ENCODE measurements around the gene LRP2BP.

Gene LRP2BP

GRCh38 chr4:185352741-185353140, 43.0 kb downstream of the LRP2BP start:
- FAIRE-seq (peak; percentile 93), DNase-seq (ENCODE audit: insufficient read length, low spot score) (no peak)
- TF ChIP-seq POLR2AphosphoS5 (IDR thresholded peaks at IDR 0.05; ENCODE audit: low read depth, low read length) (no peak; the same call in 1 of the 2 replicates), TAF1 (IDR thresholded peaks at IDR 0.05; ENCODE audit: low read depth, low read length) (no peak), POU2F2 (IDR thresholded peaks at IDR 0.05; ENCODE audit: low read depth, low read length) (peak; percentile 84), POLR2A (IDR thresholded peaks at IDR 0.05; ENCODE audit: low read depth, low read length) (peak; percentile 41)

GRCh38 chr4:185352202-185352601, 43.5 kb downstream of the LRP2BP start:
- FAIRE-seq (no peak), DNase-seq (ENCODE audit: insufficient read length, low spot score) (no peak)

GRCh38 chr4:185351691-185352090, 44.0 kb downstream of the LRP2BP start:
- no peak for DNase-seq (ENCODE audit: insufficient read length, low spot score)
- FAIRE-seq: no peak
- no peak for TF ChIP-seq TAF1 (IDR thresholded peaks at IDR 0.05; ENCODE audit: low read depth, low read length)

More at GRCh38 chr4:185352202-185352601, 43.5 kb downstream of the LRP2BP start:
- TF ChIP-seq POLR2AphosphoS5 (IDR thresholded peaks at IDR 0.05; ENCODE audit: low read depth, low read length): no peak
- peak; percentile 48 for TF ChIP-seq SPI1 (IDR thresholded peaks at IDR 0.05; ENCODE audit: low read depth, low read length)

- FAIRE-seq (no peak), DNase-seq (ENCODE audit: insufficient read length, low spot score) (no peak)
- TF ChIP-seq POLR2A (IDR thresholded peaks at IDR 0.05; ENCODE audit: low read depth, low read length) (no peak), SPI1 (IDR thresholded peaks at IDR 0.05; ENCODE audit: low read depth, low read length) (no peak), POU2F2 (IDR thresholded peaks at IDR 0.05; ENCODE audit: low read depth, low read length) (no peak), TAF1 (IDR thresholded peaks at IDR 0.05; ENCODE audit: low read depth, low read length) (no peak), POLR2AphosphoS5 (IDR thresholded peaks at IDR 0.05; ENCODE audit: low read depth, low read length) (no peak), PAX5 (IDR thresholded peaks at IDR 0.05; ENCODE audit: insufficient read depth, low read length, severe bottlenecking) (no peak)
Measured at GRCh38 chr4:185346975-185347601, 48.6 kb downstream of the LRP2BP start.

GRCh38 chr4:185344743-185345538, 50.8 kb downstream of the LRP2BP start:
- DNase-seq (ENCODE audit: insufficient read length, low spot score) (no peak), FAIRE-seq (peak; percentile 95)
- TF ChIP-seq TAF1 (IDR thresholded peaks at IDR 0.05; ENCODE audit: low read depth, low read length) (no peak), PAX5 (IDR thresholded peaks at IDR 0.05; ENCODE audit: insufficient read depth, low read length, severe bottlenecking) (no peak), POU2F2 (IDR thresholded peaks at IDR 0.05; ENCODE audit: low read depth, low read length) (no peak), SPI1 (IDR thresholded peaks at IDR 0.05; ENCODE audit: low read depth, low read length) (peak; percentile 69), POLR2AphosphoS5 (IDR thresholded peaks at IDR 0.05; ENCODE audit: low read depth, low read length) (0 out of 2 replicates have a peak, but pooled peaks have one; percentile 3), POLR2A (IDR thresholded peaks at IDR 0.05; ENCODE audit: low read depth, low read length) (0 out of 2 replicates have a peak, but pooled peaks have one; percentile 15)

GRCh38 chr4:185343726-185344581, 51.8 kb downstream of the LRP2BP start:
- DNase-seq (ENCODE audit: insufficient read length, low spot score): no peak
- TF ChIP-seq TAF1 (IDR thresholded peaks at IDR 0.05; ENCODE audit: low read depth, low read length): no peak
- no peak for TF ChIP-seq POU2F2 (IDR thresholded peaks at IDR 0.05; ENCODE audit: low read depth, low read length)
- no peak; the same call in 1 of the 2 replicates for TF ChIP-seq POLR2AphosphoS5 (IDR thresholded peaks at IDR 0.05; ENCODE audit: low read depth, low read length)
- TF ChIP-seq SPI1 (IDR thresholded peaks at IDR 0.05; ENCODE audit: low read depth, low read length): no peak
- no peak for TF ChIP-seq POLR2A (IDR thresholded peaks at IDR 0.05; ENCODE audit: low read depth, low read length)
- TF ChIP-seq PAX5 (IDR thresholded peaks at IDR 0.05; ENCODE audit: insufficient read depth, low read length, severe bottlenecking): no peak
- FAIRE-seq: peak; percentile 86

GRCh38 chr4:185341841-185342240, 53.9 kb downstream of the LRP2BP start:
- no peak for FAIRE-seq
- DNase-seq (ENCODE audit: insufficient read length, low spot score): no peak
- TF ChIP-seq PAX5 (IDR thresholded peaks at IDR 0.05; ENCODE audit: insufficient read depth, low read length, severe bottlenecking) (no peak), SPI1 (IDR thresholded peaks at IDR 0.05; ENCODE audit: low read depth, low read length) (no peak), POLR2AphosphoS5 (IDR thresholded peaks at IDR 0.05; ENCODE audit: low read depth, low read length) (no peak), POU2F2 (IDR thresholded peaks at IDR 0.05; ENCODE audit: low read depth, low read length) (no peak), TAF1 (IDR thresholded peaks at IDR 0.05; ENCODE audit: low read depth, low read length) (no peak), POLR2A (IDR thresholded peaks at IDR 0.05; ENCODE audit: low read depth, low read length) (no peak)

GRCh38 chr4:185341377-185341776, 54.3 kb downstream of the LRP2BP start:
- peak; percentile 91 for FAIRE-seq
- TF ChIP-seq POLR2A (IDR thresholded peaks at IDR 0.05; ENCODE audit: low read depth, low read length) (no peak), SPI1 (IDR thresholded peaks at IDR 0.05; ENCODE audit: low read depth, low read length) (peak; percentile 23; the same call in 1 of the 2 replicates)

GRCh38 chr4:185339941-185340340, 55.8 kb downstream of the LRP2BP start:
- DNase-seq (ENCODE audit: insufficient read length, low spot score) (no peak), FAIRE-seq (no peak)
- TF ChIP-seq POLR2AphosphoS5 (IDR thresholded peaks at IDR 0.05; ENCODE audit: low read depth, low read length) (no peak), TAF1 (IDR thresholded peaks at IDR 0.05; ENCODE audit: low read depth, low read length) (no peak), POLR2A (IDR thresholded peaks at IDR 0.05; ENCODE audit: low read depth, low read length) (no peak), POU2F2 (IDR thresholded peaks at IDR 0.05; ENCODE audit: low read depth, low read length) (0 out of 2 replicates have a peak, but pooled peaks have one; percentile 45)

More at GRCh38 chr4:185341377-185341776, 54.3 kb downstream of the LRP2BP start:
- no peak for DNase-seq (ENCODE audit: insufficient read length, low spot score)
